ENCODE measurements around the gene GCNT2. TPM values are rescaled to one million over a fixed set of nuclear protein-coding genes. Genes with fewer than 3 reads are reported as not detected.

GCNT2 gene
- polyA plus RNA-seq, 1 donor, result 40.0 TPM

DNA sequence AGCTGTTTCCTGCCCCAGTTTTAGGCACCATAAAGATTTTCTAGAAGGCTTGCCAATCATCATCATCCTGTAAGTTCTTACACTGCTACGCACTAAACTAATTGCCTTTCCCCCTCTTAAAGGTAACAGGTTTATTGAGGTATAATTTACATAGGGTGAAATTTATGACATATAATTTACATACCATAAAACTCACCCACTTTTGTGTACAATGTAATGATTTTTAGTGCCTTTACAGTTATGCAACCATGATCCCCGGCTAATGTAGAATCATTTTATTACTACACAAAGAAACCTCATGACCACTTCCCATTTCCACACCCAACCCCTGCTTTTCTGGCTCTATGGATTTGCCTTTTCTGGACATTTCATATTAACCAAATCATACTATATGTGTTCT, 21.1 kb downstream of the GCNT2 start:
- H3K36me3 ChIP-seq (ENCODE audit: control insufficient read depth, insufficient read depth, low read length), result peaks cover 4% of the 10 kb centered on the region
- no peaks in the 10 kb centered on the region for H3K27me3 ChIP-seq (ENCODE audit: control insufficient read depth, insufficient read depth, low read length)
- peak; percentile 64 to 91 for DNase-seq
- no peaks in the 10 kb centered on the region for H3K9me3 ChIP-seq (ENCODE audit: control insufficient read depth, low read depth, low read length)
- H3K4me3 ChIP-seq (ENCODE audit: low read length), result no peak overlapping the region
- whole genome bisulfite sequencing (ENCODE audit: insufficient coverage, low lambda C conversion rate), result 8% methylated on average over 2 of the region's 2 CpGs
- H3K27ac ChIP-seq (ENCODE audit: low read length), result peak overlapping the region; percentile 81
- H3K4me1 ChIP-seq (ENCODE audit: control insufficient read depth, insufficient read depth, low read length), result peaks cover 43% of the 10 kb centered on the region

- Histone ChIP-seq H3K9me3 (ENCODE audit: control insufficient read depth, low read depth, low read length) (no peaks in the 10 kb centered on the region), H3K36me3 (ENCODE audit: control insufficient read depth, insufficient read depth, low read length) (no peaks in the 10 kb centered on the region), H3K27ac (ENCODE audit: low read length) (peak overlapping the region; percentile 81), H3K4me1 (ENCODE audit: control insufficient read depth, insufficient read depth, low read length) (peaks cover 43% of the 10 kb centered on the region), H3K4me3 (ENCODE audit: low read length) (no peak overlapping the region), H3K27me3 (ENCODE audit: control insufficient read depth, insufficient read depth, low read length) (no peaks in the 10 kb centered on the region)
- DNase-seq, result peak in 1 of 2 donors; percentile 67
- no CpG with 5 or more reads among the region's 2 CpGs for WGBS (ENCODE audit: insufficient coverage, low lambda C conversion rate)
Observed at GRCh38 chr6:10543488-10543887, 22.3 kb downstream of the GCNT2 start.

GRCh38 chr6:10545482-10545881, 24.3 kb downstream of the GCNT2 start:
- peaks cover 35% of the 10 kb centered on the region for H3K4me1 ChIP-seq (ENCODE audit: control insufficient read depth, insufficient read depth, low read length)
- H3K36me3 ChIP-seq (ENCODE audit: control insufficient read depth, insufficient read depth, low read length), result peaks cover 3% of the 10 kb centered on the region
- peak overlapping the region; percentile 57 for H3K27ac ChIP-seq (ENCODE audit: low read length)
- H3K4me3 ChIP-seq (ENCODE audit: low read length), result no peak overlapping the region
- DNase-seq, result peak in 1 of 2 donors; percentile 47
- no peaks in the 10 kb centered on the region for H3K9me3 ChIP-seq (ENCODE audit: control insufficient read depth, low read depth, low read length)
- H3K27me3 ChIP-seq (ENCODE audit: control insufficient read depth, insufficient read depth, low read length), result no peaks in the 10 kb centered on the region
- WGBS (ENCODE audit: insufficient coverage, low lambda C conversion rate), result 91% methylated on average over 4 of the region's 4 CpGs

GRCh38 chr6:10547809-10548208, 26.7 kb downstream of the GCNT2 start:
- DNase-seq, result no peak
- Histone ChIP-seq H3K36me3 (ENCODE audit: control insufficient read depth, insufficient read depth, low read length) (peaks cover 3% of the 10 kb centered on the region), H3K27ac (ENCODE audit: low read length) (no peak overlapping the region), H3K9me3 (ENCODE audit: control insufficient read depth, low read depth, low read length) (no peaks in the 10 kb centered on the region), H3K4me3 (ENCODE audit: low read length) (no peak overlapping the region), H3K4me1 (ENCODE audit: control insufficient read depth, insufficient read depth, low read length) (peaks cover 26% of the 10 kb centered on the region), H3K27me3 (ENCODE audit: control insufficient read depth, insufficient read depth, low read length) (no peaks in the 10 kb centered on the region)

DNA sequence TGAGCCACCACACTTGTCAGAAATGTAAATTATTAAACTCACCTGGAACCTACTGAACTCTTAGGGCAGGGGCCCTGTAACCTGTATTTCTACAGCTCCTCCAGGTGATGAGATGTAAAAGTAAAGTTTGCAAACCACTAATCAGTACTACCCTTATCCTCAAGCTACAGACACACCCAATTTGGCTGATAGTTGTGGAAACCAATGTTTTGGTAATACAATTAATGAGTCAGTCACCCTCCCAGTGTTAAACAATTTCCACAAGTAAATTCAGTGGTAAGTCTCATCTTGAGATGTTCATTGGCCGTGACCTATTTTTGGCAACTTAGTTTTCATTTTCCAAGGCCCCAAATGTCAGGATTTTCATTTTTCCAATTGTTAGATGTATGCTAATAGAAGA, 29.6 kb downstream of the GCNT2 start:
- WGBS (ENCODE audit: insufficient coverage, low lambda C conversion rate), result 100% methylated on average over 1 of the region's 1 CpG
- H3K27ac ChIP-seq (ENCODE audit: low read length), result no peak overlapping the region
- DNase-seq, result no peak
- no peak overlapping the region for H3K4me3 ChIP-seq (ENCODE audit: low read length)
- H3K9me3 ChIP-seq (ENCODE audit: control insufficient read depth, low read depth, low read length), result no peaks in the 10 kb centered on the region
- H3K4me1 ChIP-seq (ENCODE audit: control insufficient read depth, insufficient read depth, low read length), result peaks cover 10% of the 10 kb centered on the region
- peaks cover 3% of the 10 kb centered on the region for H3K36me3 ChIP-seq (ENCODE audit: control insufficient read depth, insufficient read depth, low read length)
- no peaks in the 10 kb centered on the region for H3K27me3 ChIP-seq (ENCODE audit: control insufficient read depth, insufficient read depth, low read length)

GRCh38 chr6:10552270-10552810, 31.2 kb downstream of the GCNT2 start:
- DNase-seq, result no peak
- Histone ChIP-seq H3K4me3 (ENCODE audit: low read length) (no peak overlapping the region), H3K36me3 (ENCODE audit: control insufficient read depth, insufficient read depth, low read length) (peaks cover 9% of the 10 kb centered on the region), H3K4me1 (ENCODE audit: control insufficient read depth, insufficient read depth, low read length) (peaks cover 6% of the 10 kb centered on the region), H3K9me3 (ENCODE audit: control insufficient read depth, low read depth, low read length) (no peaks in the 10 kb centered on the region), H3K27me3 (ENCODE audit: control insufficient read depth, insufficient read depth, low read length) (no peaks in the 10 kb centered on the region), H3K27ac (ENCODE audit: low read length) (no peak overlapping the region)
- 32% methylated on average over 3 of the region's 5 CpGs for WGBS (ENCODE audit: insufficient coverage, low lambda C conversion rate)

GRCh38 chr6:10553871-10554270, 32.7 kb downstream of the GCNT2 start:
- H3K4me1 ChIP-seq (ENCODE audit: control insufficient read depth, insufficient read depth, low read length), result peaks cover 6% of the 10 kb centered on the region
- peaks cover 9% of the 10 kb centered on the region for H3K36me3 ChIP-seq (ENCODE audit: control insufficient read depth, insufficient read depth, low read length)
- no CpG with 5 or more reads among the region's 1 CpG for WGBS (ENCODE audit: insufficient coverage, low lambda C conversion rate)
- no peaks in the 10 kb centered on the region for H3K9me3 ChIP-seq (ENCODE audit: control insufficient read depth, low read depth, low read length)
- no peak for DNase-seq
- H3K27me3 ChIP-seq (ENCODE audit: control insufficient read depth, insufficient read depth, low read length), result no peaks in the 10 kb centered on the region
- no peak overlapping the region for H3K27ac ChIP-seq (ENCODE audit: low read length)
- no peak overlapping the region for H3K4me3 ChIP-seq (ENCODE audit: low read length)

DNA sequence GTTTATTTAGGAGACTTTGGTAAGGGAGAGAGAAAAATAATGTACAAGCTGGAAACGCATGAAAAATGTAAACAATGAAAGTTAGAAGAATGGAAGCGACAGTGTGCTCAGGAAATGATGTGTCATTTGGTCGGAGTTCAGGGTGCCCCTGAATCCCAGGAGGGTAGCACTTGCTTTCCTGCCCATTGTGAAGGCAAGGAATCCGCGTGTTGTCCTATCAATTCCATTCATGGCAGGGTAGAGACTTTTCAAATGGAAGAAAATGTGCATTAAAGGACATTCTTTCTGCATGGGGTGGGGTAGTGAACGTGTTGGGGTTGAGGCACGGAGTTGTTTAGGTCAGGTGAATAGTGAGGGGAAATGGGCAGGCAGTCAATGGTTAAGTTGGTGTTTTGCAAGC, 33.7 kb downstream of the GCNT2 start:
- no peaks in the 10 kb centered on the region for H3K27me3 ChIP-seq (ENCODE audit: control insufficient read depth, insufficient read depth, low read length)
- H3K36me3 ChIP-seq (ENCODE audit: control insufficient read depth, insufficient read depth, low read length), result peaks cover 13% of the 10 kb centered on the region
- no peak for DNase-seq
- H3K27ac ChIP-seq (ENCODE audit: low read length), result peak overlapping the region; percentile 66
- H3K9me3 ChIP-seq (ENCODE audit: control insufficient read depth, low read depth, low read length), result no peaks in the 10 kb centered on the region
- H3K4me3 ChIP-seq (ENCODE audit: low read length), result no peak overlapping the region
- 63% methylated on average over 3 of the region's 7 CpGs for WGBS (ENCODE audit: insufficient coverage, low lambda C conversion rate)
- peaks cover 6% of the 10 kb centered on the region for H3K4me1 ChIP-seq (ENCODE audit: control insufficient read depth, insufficient read depth, low read length)

GRCh38 chr6:10555625-10556309, 34.6 kb downstream of the GCNT2 start:
- no peaks in the 10 kb centered on the region for H3K27me3 ChIP-seq (ENCODE audit: control insufficient read depth, insufficient read depth, low read length)
- peaks cover 13% of the 10 kb centered on the region for H3K36me3 ChIP-seq (ENCODE audit: control insufficient read depth, insufficient read depth, low read length)
- H3K4me1 ChIP-seq (ENCODE audit: control insufficient read depth, insufficient read depth, low read length), result peaks cover 6% of the 10 kb centered on the region
- H3K9me3 ChIP-seq (ENCODE audit: control insufficient read depth, low read depth, low read length), result no peaks in the 10 kb centered on the region
- peak overlapping the region; percentile 41 for H3K4me3 ChIP-seq (ENCODE audit: low read length)
- WGBS (ENCODE audit: insufficient coverage, low lambda C conversion rate), result 0% methylated on average over 3 of the region's 22 CpGs
- H3K27ac ChIP-seq (ENCODE audit: low read length), result peak overlapping the region; percentile 66
- peak in 1 of 2 donors; percentile 59 for DNase-seq

DNA sequence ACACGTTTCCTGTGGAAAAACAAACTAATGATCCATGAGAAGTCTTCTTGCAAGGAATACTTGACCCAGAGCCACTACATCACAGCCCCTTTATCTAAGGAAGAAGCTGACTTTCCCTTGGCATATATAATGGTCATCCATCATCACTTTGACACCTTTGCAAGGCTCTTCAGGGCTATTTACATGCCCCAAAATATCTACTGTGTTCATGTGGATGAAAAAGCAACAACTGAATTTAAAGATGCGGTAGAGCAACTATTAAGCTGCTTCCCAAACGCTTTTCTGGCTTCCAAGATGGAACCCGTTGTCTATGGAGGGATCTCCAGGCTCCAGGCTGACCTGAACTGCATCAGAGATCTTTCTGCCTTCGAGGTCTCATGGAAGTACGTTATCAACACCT, 35.4 kb downstream of the GCNT2 start:
- no CpG with 5 or more reads among the region's 6 CpGs for WGBS (ENCODE audit: insufficient coverage, low lambda C conversion rate)
- H3K27me3 ChIP-seq (ENCODE audit: control insufficient read depth, insufficient read depth, low read length), result no peaks in the 10 kb centered on the region
- DNase-seq, result no peak
- peak overlapping the region; percentile 66 for H3K27ac ChIP-seq (ENCODE audit: low read length)
- peaks cover 15% of the 10 kb centered on the region for H3K36me3 ChIP-seq (ENCODE audit: control insufficient read depth, insufficient read depth, low read length)
- no peaks in the 10 kb centered on the region for H3K9me3 ChIP-seq (ENCODE audit: control insufficient read depth, low read depth, low read length)
- H3K4me3 ChIP-seq (ENCODE audit: low read length), result peak overlapping the region; percentile 41
- peaks cover 6% of the 10 kb centered on the region for H3K4me1 ChIP-seq (ENCODE audit: control insufficient read depth, insufficient read depth, low read length)

DNA sequence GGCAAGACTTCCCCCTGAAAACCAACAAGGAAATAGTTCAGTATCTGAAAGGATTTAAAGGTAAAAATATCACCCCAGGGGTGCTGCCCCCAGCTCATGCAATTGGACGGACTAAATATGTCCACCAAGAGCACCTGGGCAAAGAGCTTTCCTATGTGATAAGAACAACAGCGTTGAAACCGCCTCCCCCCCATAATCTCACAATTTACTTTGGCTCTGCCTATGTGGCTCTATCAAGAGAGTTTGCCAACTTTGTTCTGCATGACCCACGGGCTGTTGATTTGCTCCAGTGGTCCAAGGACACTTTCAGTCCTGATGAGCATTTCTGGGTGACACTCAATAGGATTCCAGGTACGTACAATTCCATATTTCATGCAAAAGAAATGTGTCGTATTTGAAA, 35.8 kb downstream of the GCNT2 start:
- no peak for DNase-seq
- Histone ChIP-seq H3K4me3 (ENCODE audit: low read length) (peak overlapping the region; percentile 41), H3K36me3 (ENCODE audit: control insufficient read depth, insufficient read depth, low read length) (peaks cover 17% of the 10 kb centered on the region), H3K4me1 (ENCODE audit: control insufficient read depth, insufficient read depth, low read length) (peaks cover 6% of the 10 kb centered on the region), H3K27me3 (ENCODE audit: control insufficient read depth, insufficient read depth, low read length) (no peaks in the 10 kb centered on the region), H3K27ac (ENCODE audit: low read length) (peak overlapping the region; percentile 66), H3K9me3 (ENCODE audit: control insufficient read depth, low read depth, low read length) (no peaks in the 10 kb centered on the region)
- WGBS (ENCODE audit: insufficient coverage, low lambda C conversion rate), result 80% methylated on average over 1 of the region's 6 CpGs

Measured in large intestine (tissue), 3 donors.